ENCODE data around the gene NCOA7.

Gene NCOA7

GRCh38 chr6:125749865-125750691, 40.7 kb upstream of the NCOA7 start:
- peak overlapping the region; percentile 69 for H3K4me3 ChIP-seq (ENCODE audit: low read depth, low read length)
- TF ChIP-seq CTCF (conservative IDR thresholded peaks at IDR 0.05; ENCODE audit: low read depth, low read length): no peak
- no peak for DNase-seq (ENCODE audit: low read depth)

- DNase-seq (ENCODE audit: low read depth): no peak
- no peak overlapping the region for H3K4me3 ChIP-seq (ENCODE audit: low read depth, low read length)
- no peak for TF ChIP-seq CTCF (conservative IDR thresholded peaks at IDR 0.05; ENCODE audit: low read depth, low read length)
Observed at GRCh38 chr6:125750692-125751333, 39.9 kb upstream of the NCOA7 start.

- no peak for TF ChIP-seq CTCF (conservative IDR thresholded peaks at IDR 0.05; ENCODE audit: low read depth, low read length)
- no peak for DNase-seq (ENCODE audit: low read depth)
- H3K4me3 ChIP-seq (ENCODE audit: low read depth, low read length): no peak overlapping the region
Observed at GRCh38 chr6:125751334-125751916, 39.3 kb upstream of the NCOA7 start.

- TF ChIP-seq CTCF (conservative IDR thresholded peaks at IDR 0.05; ENCODE audit: low read depth, low read length): no peak
- no peak for DNase-seq (ENCODE audit: low read depth)
- H3K4me3 ChIP-seq (ENCODE audit: low read depth, low read length): no peak overlapping the region
Observed at GRCh38 chr6:125752773-125753172, 38.0 kb upstream of the NCOA7 start.

- TF ChIP-seq CTCF (conservative IDR thresholded peaks at IDR 0.05; ENCODE audit: low read depth, low read length): peak; percentile 43
- no peak overlapping the region for H3K4me3 ChIP-seq (ENCODE audit: low read depth, low read length)
- peak; percentile 71 for DNase-seq (ENCODE audit: low read depth)
Observed at GRCh38 chr6:125753218-125753936, 37.4 kb upstream of the NCOA7 start.

- DNase-seq (ENCODE audit: low read depth): no peak
- no peak for TF ChIP-seq CTCF (conservative IDR thresholded peaks at IDR 0.05; ENCODE audit: low read depth, low read length)
Observed at GRCh38 chr6:125753937-125754259, 36.9 kb upstream of the NCOA7 start.

More at GRCh38 chr6:125753937-125754259, 36.9 kb upstream of the NCOA7 start:
- no peak overlapping the region for H3K4me3 ChIP-seq (ENCODE audit: low read depth, low read length)
